Tibial artery (tissue), 4 donors: Measurements from ENCODE around the gene HOXA3.

Source experiments
- DNase-seq, 2 donors: peaks; one replicate each; pipeline ENCODE4 v3.0.0-alpha.2; 2019
- H3K27ac ChIP-seq, 2 donors: fragments of 200-600 bp; sonication (generic) in 1 of 2; 1 replicate in 1 of 2; 2 replicates in 1 of 2; pipeline ENCODE4 v1.5.1; 2018 to 2019; ENCODE audit warnings: mild to moderate bottlenecking in 1 of 2
- H3K27me3 ChIP-seq, 2 donors: fragments of 200-600 bp; sonication (generic) in 1 of 2; one replicate each; pipeline versions ENCODE4 v1.5.1 to v1.6.0; 2016 to 2019
- H3K36me3 ChIP-seq, 3 donors: fragments of 200-600 bp; sonication (generic) in 2 of 3; one replicate each; pipeline ENCODE4 v1.5.1; 2016 to 2019; ENCODE audit warnings: mild to moderate bottlenecking in 2 of 3
- H3K4me1 ChIP-seq, 4 donors: fragments of 200-600 bp; sonication (generic) in 2 of 4; 1 replicate in 3 of 4; 2 replicates in 1 of 4; pipeline ENCODE4 v1.5.1; 2016 to 2019
- H3K4me3 ChIP-seq, 2 donors: fragments of 200-600 bp; sonication (generic) in 1 of 2; 1 replicate in 1 of 2; 2 replicates in 1 of 2; pipeline ENCODE4 v1.5.1; 2018 to 2019; ENCODE audit warnings: mild to moderate bottlenecking in 2 of 2
- H3K9me3 ChIP-seq, 3 donors: fragments of 200-600 bp; sonication (generic) in 1 of 3; one replicate each; pipeline ENCODE4 v1.5.1; 2016 to 2019
- CTCF ChIP-seq, 2 experiments: fragments of 200-600 bp in 1 of 2; fragments of 450-650 bp in 1 of 2; IDR thresholded peaks; one replicate each; pipeline ENCODE4 v1.5.1; 2017 to 2019; ENCODE audit warnings: antibody characterized with exemption in 2 of 2, mild to moderate bottlenecking in 1 of 2, moderate library complexity in 1 of 2
- intact Hi-C: fragments of 100-400 bp; cut with DNase I; formaldehyde crosslinking; loops from one replicate; pipeline ENCODE4 v1.15.0; 2023; ENCODE audit warnings: low total_unique reads

Gene HOXA3

GRCh38 chr7:27083646-27084045, 68.7 kb downstream of the HOXA3 start:
- no peak for DNase-seq
- Histone ChIP-seq H3K27me3 (peaks cover 0 to 20% of the 10 kb centered on the region in 2 donors), H3K27ac (no peak overlapping the region), H3K4me1 (peaks cover 0 to 4% (median 0%) of the 10 kb centered on the region in 4 donors), H3K4me3 (no peak overlapping the region), H3K9me3 (peaks cover 0 to 5% (median 0%) of the 10 kb centered on the region in 3 donors), H3K36me3 (no peaks in the 10 kb centered on the region)
- intact Hi-C loops: no loop called here
- TF ChIP-seq CTCF (IDR thresholded peaks at IDR 0.05): no peak

- intact Hi-C loops: no loop called here
- Histone ChIP-seq H3K36me3 (no peaks in the 10 kb centered on the region), H3K9me3 (no peaks in the 10 kb centered on the region), H3K4me3 (no peak overlapping the region), H3K27me3 (peaks cover 0 to 5% of the 10 kb centered on the region in 2 donors), H3K27ac (no peak overlapping the region), H3K4me1 (no peaks in the 10 kb centered on the region)
- no peak for TF ChIP-seq CTCF (IDR thresholded peaks at IDR 0.05)
- DNase-seq: no peak
Measured at GRCh38 chr7:27082171-27082570, 70.2 kb downstream of the HOXA3 start.

GRCh38 chr7:27080844-27081436, 71.4 kb downstream of the HOXA3 start:
- Histone ChIP-seq H3K27ac (no peak overlapping the region), H3K4me1 (no peaks in the 10 kb centered on the region), H3K36me3 (no peaks in the 10 kb centered on the region), H3K4me3 (no peak overlapping the region), H3K9me3 (no peaks in the 10 kb centered on the region), H3K27me3 (no peaks in the 10 kb centered on the region)
- TF ChIP-seq CTCF (IDR thresholded peaks at IDR 0.05): no peak
- DNase-seq: no peak
- intact Hi-C loops: no loop called here

GRCh38 chr7:27079234-27079975, 73.0 kb downstream of the HOXA3 start:
- TF ChIP-seq CTCF (IDR thresholded peaks at IDR 0.05): no peak
- no peaks in the 10 kb centered on the region for H3K36me3 ChIP-seq
- H3K4me3 ChIP-seq: no peak overlapping the region
- intact Hi-C loops: no loop called here
- DNase-seq: no peak
- no peaks in the 10 kb centered on the region for H3K9me3 ChIP-seq
- no peaks in the 10 kb centered on the region for H3K27me3 ChIP-seq
- H3K4me1 ChIP-seq: no peaks in the 10 kb centered on the region
- no peak overlapping the region for H3K27ac ChIP-seq

- no peak overlapping the region for H3K27ac ChIP-seq
- H3K36me3 ChIP-seq: no peaks in the 10 kb centered on the region
- H3K9me3 ChIP-seq: no peaks in the 10 kb centered on the region
- H3K4me3 ChIP-seq: no peak overlapping the region
- H3K4me1 ChIP-seq: no peaks in the 10 kb centered on the region
- TF ChIP-seq CTCF (IDR thresholded peaks at IDR 0.05): no peak
- DNase-seq: no peak
- intact Hi-C loops: no loop called here
- H3K27me3 ChIP-seq: no peaks in the 10 kb centered on the region
Measured at GRCh38 chr7:27078616-27079233, 73.7 kb downstream of the HOXA3 start.
